ENCODE data around the gene EDEM3.

DNA sequence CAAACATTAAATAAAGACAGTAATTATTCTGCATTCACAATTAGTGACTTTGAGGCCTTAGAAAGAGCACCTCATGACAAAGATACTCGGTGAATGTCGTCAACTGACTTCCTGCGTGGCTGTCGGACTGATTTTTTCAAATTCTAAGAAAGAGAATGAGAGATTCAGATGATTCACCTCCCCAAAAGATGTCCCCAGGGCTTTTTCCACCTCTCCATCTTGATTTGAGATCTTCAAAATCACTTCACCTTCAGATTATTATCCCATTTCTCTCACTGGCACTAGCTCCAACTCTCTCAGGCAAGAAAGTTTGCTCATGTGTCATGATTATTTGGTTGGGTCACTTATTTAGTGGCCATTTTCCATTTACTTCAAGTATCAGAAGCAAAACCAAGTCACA lies 5.0 kb upstream of the EDEM3 start:
- TF ChIP-seq POLR2A (IDR thresholded peaks at IDR 0.05; ENCODE audit: low read length) (no peak), GATA1 (IDR thresholded peaks at IDR 0.05; ENCODE audit: low read depth, low read length) (no peak)

Data from erythroblast (primary cell).